Spleen (tissue), 11 donors: ENCODE measurements around the gene LYRM2. TPM values are rescaled to one million over a fixed set of nuclear protein-coding genes. Genes with fewer than 3 reads are reported as not detected.

Experiments used
- DNase-seq: peaks from one replicate; pipeline ENCODE4 v3.0.0-alpha.2; 2020
- H3K27ac ChIP-seq, 8 donors: fragments of 200-600 bp; sonication (generic) in 7 of 8; 1 replicate in 4 of 8; 2 replicates in 4 of 8; pipeline versions ENCODE4 v1.5.0 to v1.8.0; 2016 to 2021; ENCODE audit warnings: inconsistent platforms in 4 of 8, mild to moderate bottlenecking in 4 of 8, moderate library complexity in 1 of 8
- H3K27me3 ChIP-seq, 7 donors: fragments of 200-600 bp; sonication (generic) in 6 of 7; replicated peaks in 1 of 7; 1 replicate in 4 of 7; 2 replicates in 3 of 7; pipeline versions ENCODE4 v1.5.0 to v1.8.0; 2016 to 2021; ENCODE audit warnings: inconsistent platforms in 3 of 7, mild to moderate bottlenecking in 1 of 7
- H3K36me3 ChIP-seq, 6 donors: fragments of 200-600 bp; sonication (generic) in 5 of 6; 1 replicate in 4 of 6; 2 replicates in 2 of 6; pipeline versions ENCODE4 v1.5.0 to v1.8.0; 2016 to 2021; ENCODE audit warnings: inconsistent platforms in 2 of 6
- H3K4me1 ChIP-seq, 6 donors: fragments of 200-600 bp; sonication (generic) in 5 of 6; 1 replicate in 3 of 6; 2 replicates in 3 of 6; pipeline versions ENCODE4 v1.5.0 to v1.8.0; 2016 to 2021; ENCODE audit warnings: inconsistent platforms in 3 of 6
- H3K4me3 ChIP-seq, 8 donors: fragments of 200-600 bp; sonication (generic) in 7 of 8; 1 replicate in 4 of 8; 2 replicates in 4 of 8; pipeline versions ENCODE4 v1.5.0 to v1.8.0; 2016 to 2021; ENCODE audit warnings: inconsistent platforms in 4 of 8, mild to moderate bottlenecking in 4 of 8, moderate library complexity in 2 of 8
- H3K9me3 ChIP-seq, 8 donors: fragments of 200-600 bp; sonication (generic) in 7 of 8; 1 replicate in 4 of 8; 2 replicates in 4 of 8; pipeline versions ENCODE4 v1.5.0 to v1.8.0; 2016 to 2021; ENCODE audit warnings: inconsistent platforms in 4 of 8
- CTCF ChIP-seq, 11 experiments: fragments of 200-600 bp in 7 of 11; fragments of 450-650 bp in 4 of 11; sonication (generic) in 4 of 11; IDR thresholded peaks in 8 of 11; conservative IDR thresholded peaks in 3 of 11; 1 replicate in 7 of 11; 2 replicates in 4 of 11; pipeline versions ENCODE4 v1.4.0 to v1.8.0; 2016 to 2021; ENCODE audit warnings: antibody characterized with exemption in 11 of 11, inconsistent platforms in 4 of 11, mild to moderate bottlenecking in 1 of 11
- POLR2A ChIP-seq, 3 donors: fragments of 450-650 bp; IDR thresholded peaks; one replicate each; pipeline ENCODE4 v1.5.1; 2017; ENCODE audit warnings: antibody characterized with exemption in 3 of 3, mild to moderate bottlenecking in 1 of 3
- POLR2AphosphoS5 ChIP-seq, 3 donors: sonication (generic); formaldehyde crosslinking; IDR thresholded peaks; one replicate each; pipeline ENCODE4 v1.5.1; 2017; ENCODE audit warnings: antibody characterized with exemption in 3 of 3
- WGBS, 5 donors: extraction: QIAGEN DNeasy Blood & Tissue Kit in 3 of 5; methylation state at CpG; one replicate each; pipeline versions ENCODE4 v1.1.5 to v1.1.7; 2013 to 2018; 5-methylcytosine and 5-hydroxymethylcytosine counted together
- intact Hi-C: fragments of 100-400 bp; cut with DNase I; formaldehyde crosslinking; loops from one replicate; pipeline ENCODE4 v1.15.0; 2023; ENCODE audit warnings: low total_unique reads
- polyA plus RNA-seq, 3 donors: library from polyadenylated mRNA; stranded (reverse); fragments of 200-250 nt; gene quantifications; one replicate each; pipeline ENCODE4 v1.2.1, GENCODE V29; 2013
- total RNA-seq, 7 donors: library from RNA; depleted of rRNA in 3 of 7; stranded (reverse); fragments of >200 nt in 3 of 7; fragmentation: NEBNext Ultra II Directional in 4 of 7; extraction: Animal tissue kit (Norgen Biotek cat#: 25700) in 4 of 7; gene quantifications; one replicate each; pipeline versions ENCODE4 v1.1.0 to v1.2.1, GENCODE V29; 2016 to 2021
- donor health status: healthy with polysubstance abuse.
- donor health status: DM: no; HTN: no; CAD: no; lungs with moderate emphysema.
- donor health status: DM: no; HTN: no; CAD: no.
- donor health status: Bipolar disorder and iron deficiency.
- donor health status: healthy.
- donor health status: DM: no; HTN: no; CAD: no.
- donor health status: DM: yes; HTN: yes; CAD: no.

LYRM2 gene
- total and polyA plus RNA-seq, 10 donors, result 12.7 to 31.8 (median 24.7) TPM

- H3K36me3 ChIP-seq, result peaks cover 0 to 6% (median 0%) of the 10 kb centered on the region in 6 donors
- H3K27ac ChIP-seq, result no peak overlapping the region
- no peaks in the 10 kb centered on the region for H3K4me1 ChIP-seq
- TF ChIP-seq POLR2A (IDR thresholded peaks at IDR 0.05), result no peak
- TF ChIP-seq CTCF (IDR thresholded peaks at IDR 0.05 in 8 of 11, conservative IDR thresholded peaks at IDR 0.05 in 3 of 11), result no peak
- TF ChIP-seq POLR2AphosphoS5 (IDR thresholded peaks at IDR 0.05), result no peak
- intact Hi-C loops, result no loop called here
- H3K4me3 ChIP-seq, result no peak overlapping the region
- no peak for DNase-seq
- H3K9me3 ChIP-seq, result no peaks in the 10 kb centered on the region
- WGBS, 5 donors, result 94 to 100% (median 97%) methylated on average over 6 of the region's 6 CpGs
- no peaks in the 10 kb centered on the region for H3K27me3 ChIP-seq
Measured at GRCh38 chr6:89618026-89618425, 20.5 kb downstream of the LYRM2 start.

DNA sequence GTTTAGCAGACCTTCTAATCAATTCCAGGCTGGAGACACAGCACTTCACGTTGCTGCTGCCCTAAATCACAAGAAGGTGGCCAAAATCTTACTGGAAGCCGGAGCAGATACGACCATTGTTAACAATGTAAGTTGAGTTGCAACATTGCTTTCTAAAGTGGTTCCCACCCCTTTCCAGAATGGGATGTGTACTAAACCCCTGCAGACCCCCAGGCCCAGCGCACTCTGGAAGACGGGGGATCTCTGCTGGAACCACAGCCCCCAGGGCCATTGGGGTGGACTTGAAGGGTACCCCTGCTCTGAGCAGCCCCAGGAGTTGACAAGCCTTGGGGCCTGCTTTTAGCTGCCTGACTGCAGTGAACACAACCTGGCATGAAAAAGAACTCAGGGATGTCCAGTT, 22.0 kb downstream of the LYRM2 start:
- 87 to 95% (median 92%) methylated on average over 5 of the region's 5 CpGs for whole genome bisulfite sequencing, 5 donors
- intact Hi-C loops, result no loop called here
- Histone ChIP-seq H3K4me1 (no peaks in the 10 kb centered on the region), H3K9me3 (no peaks in the 10 kb centered on the region), H3K4me3 (no peak overlapping the region), H3K27ac (no peak overlapping the region), H3K27me3 (no peaks in the 10 kb centered on the region), H3K36me3 (peaks cover 0 to 6% (median 0%) of the 10 kb centered on the region in 6 donors)
- TF ChIP-seq POLR2AphosphoS5 (IDR thresholded peaks at IDR 0.05), result no peak
- no peak for TF ChIP-seq POLR2A (IDR thresholded peaks at IDR 0.05)
- TF ChIP-seq CTCF (IDR thresholded peaks at IDR 0.05 in 8 of 11, conservative IDR thresholded peaks at IDR 0.05 in 3 of 11), result no peak
- DNase-seq, result no peak

DNA sequence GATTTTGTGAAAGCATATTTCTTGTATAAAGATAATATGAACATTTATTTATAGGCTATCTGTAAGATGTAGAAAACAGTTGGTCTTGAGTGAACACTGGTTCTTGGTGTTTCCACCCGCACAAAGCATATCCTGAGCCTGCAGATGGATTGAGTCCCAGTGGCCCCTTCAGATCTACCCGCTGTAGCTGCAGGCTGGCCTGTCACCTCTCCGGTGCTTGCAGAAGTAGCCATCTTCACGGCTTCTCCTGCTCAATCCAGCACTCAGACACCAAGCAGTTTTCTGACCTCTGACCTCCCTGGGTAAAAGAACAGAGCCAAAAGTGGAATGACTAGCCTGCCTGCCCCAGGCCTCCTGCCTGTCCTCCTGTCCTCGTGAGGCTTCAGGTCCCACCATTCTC, 22.7 kb downstream of the LYRM2 start:
- WGBS, 5 donors, result 91 to 97% (median 95%) methylated on average over 5 of the region's 5 CpGs
- H3K4me1 ChIP-seq, result no peaks in the 10 kb centered on the region
- no peaks in the 10 kb centered on the region for H3K27me3 ChIP-seq
- no peaks in the 10 kb centered on the region for H3K9me3 ChIP-seq
- DNase-seq, result no peak
- no peak overlapping the region for H3K4me3 ChIP-seq
- TF ChIP-seq POLR2A (IDR thresholded peaks at IDR 0.05), result no peak
- no peak for TF ChIP-seq POLR2AphosphoS5 (IDR thresholded peaks at IDR 0.05)
- no peak for TF ChIP-seq CTCF (IDR thresholded peaks at IDR 0.05 in 8 of 11, conservative IDR thresholded peaks at IDR 0.05 in 3 of 11)
- no peak overlapping the region for H3K27ac ChIP-seq
- intact Hi-C loops, result no loop called here
- H3K36me3 ChIP-seq, result peaks cover 0 to 3% (median 0%) of the 10 kb centered on the region in 6 donors

GRCh38 chr6:89613790-89614189, 24.8 kb downstream of the LYRM2 start:
- TF ChIP-seq POLR2AphosphoS5 (IDR thresholded peaks at IDR 0.05) (no peak), CTCF (IDR thresholded peaks at IDR 0.05 in 8 of 11, conservative IDR thresholded peaks at IDR 0.05 in 3 of 11) (no peak), POLR2A (IDR thresholded peaks at IDR 0.05) (no peak)
- no peaks in the 10 kb centered on the region for H3K9me3 ChIP-seq
- H3K4me1 ChIP-seq, result no peaks in the 10 kb centered on the region
- no peaks in the 10 kb centered on the region for H3K27me3 ChIP-seq
- intact Hi-C loops, result no loop called here
- DNase-seq, result no peak
- 92 to 96% (median 94%) methylated on average over 5 of the region's 5 CpGs for WGBS, 5 donors
- H3K4me3 ChIP-seq, result no peak overlapping the region
- no peak overlapping the region for H3K27ac ChIP-seq
- H3K36me3 ChIP-seq, result no peaks in the 10 kb centered on the region
